ENCODE measurements around the gene TPST1. TPM values are rescaled to one million over a fixed set of nuclear protein-coding genes. Genes with fewer than 3 reads are reported as not detected.

TPST1 gene
- total RNA-seq, 4 donors from 2014 or later, result 1.4 to 3.7 (median 3.0) TPM

- Histone ChIP-seq H3K4me1 (peaks cover 2 to 6% of the 10 kb centered on the region in 2 donors), H3K4me3 (no peak overlapping the region), H3K36me3 (no peaks in the 10 kb centered on the region), H3K27me3 (no peaks in the 10 kb centered on the region), H3K9me3 (no peaks in the 10 kb centered on the region), H3K27ac (no peak overlapping the region)
- intact Hi-C loops (cut with DNase I; ENCODE audit: low total_unique reads) (no loop called here), in situ Hi-C loops (cut with MboI; ENCODE audit: low sequenced_read_pairs in 4 of 4) (no loop called here)
- no peak for TF ChIP-seq POLR2A (IDR thresholded peaks at IDR 0.05)
- no peak for TF ChIP-seq CTCF (IDR thresholded peaks at IDR 0.05 in 4 of 5, conservative IDR thresholded peaks at IDR 0.05 in 1 of 5)
- ATAC-seq, result no peak
- DNase-seq, result no peak
These were observed 148.4 kb downstream of the TPST1 start for GRCh38 chr7:66353547-66353946.

GRCh38 chr7:66355756-66356155 lies 150.6 kb downstream of the TPST1 start:
- no peaks in the 10 kb centered on the region for H3K4me1 ChIP-seq
- no peak for ATAC-seq
- H3K27ac ChIP-seq, result no peak overlapping the region
- DNase-seq, result no peak
- TF ChIP-seq CTCF (IDR thresholded peaks at IDR 0.05 in 4 of 5, conservative IDR thresholded peaks at IDR 0.05 in 1 of 5) (no peak), POLR2A (IDR thresholded peaks at IDR 0.05) (no peak)
- H3K9me3 ChIP-seq, result no peaks in the 10 kb centered on the region
- no peaks in the 10 kb centered on the region for H3K36me3 ChIP-seq
- intact Hi-C loops (cut with DNase I; ENCODE audit: low total_unique reads), result no loop called here
- no peak overlapping the region for H3K4me3 ChIP-seq
- in situ Hi-C loops (cut with MboI; ENCODE audit: low sequenced_read_pairs in 4 of 4), result no loop called here
- H3K27me3 ChIP-seq, result no peaks in the 10 kb centered on the region

GRCh38 chr7:66356277-66356721 lies 151.2 kb downstream of the TPST1 start:
- intact Hi-C loops (cut with DNase I; ENCODE audit: low total_unique reads), result no loop called here
- H3K27me3 ChIP-seq, result no peaks in the 10 kb centered on the region
- H3K4me3 ChIP-seq, result no peak overlapping the region
- H3K27ac ChIP-seq, result no peak overlapping the region
- ATAC-seq (no peak), DNase-seq (no peak)
- no peaks in the 10 kb centered on the region for H3K4me1 ChIP-seq
- H3K9me3 ChIP-seq, result no peaks in the 10 kb centered on the region
- TF ChIP-seq CTCF (IDR thresholded peaks at IDR 0.05 in 4 of 5, conservative IDR thresholded peaks at IDR 0.05 in 1 of 5) (no peak), POLR2A (IDR thresholded peaks at IDR 0.05) (no peak)
- in situ Hi-C loops (cut with MboI; ENCODE audit: low sequenced_read_pairs in 4 of 4), result no loop called here
- no peaks in the 10 kb centered on the region for H3K36me3 ChIP-seq

- Histone ChIP-seq H3K4me3 (no peak overlapping the region), H3K4me1 (no peaks in the 10 kb centered on the region), H3K27me3 (no peaks in the 10 kb centered on the region), H3K36me3 (no peaks in the 10 kb centered on the region), H3K27ac (no peak overlapping the region), H3K9me3 (no peaks in the 10 kb centered on the region)
- TF ChIP-seq CTCF (IDR thresholded peaks at IDR 0.05 in 4 of 5, conservative IDR thresholded peaks at IDR 0.05 in 1 of 5) (no peak), POLR2A (IDR thresholded peaks at IDR 0.05) (no peak)
- no peak for ATAC-seq
- intact Hi-C loops (cut with DNase I; ENCODE audit: low total_unique reads) (no loop called here), in situ Hi-C loops (cut with MboI; ENCODE audit: low sequenced_read_pairs in 4 of 4) (no loop called here)
- DNase-seq, result no peak
These were observed 152.0 kb downstream of the TPST1 start for GRCh38 chr7:66357087-66357486.

- no peaks in the 10 kb centered on the region for H3K4me1 ChIP-seq
- DNase-seq (no peak), ATAC-seq (peak in 1 of 2 donors; percentile 27)
These were observed 154.6 kb downstream of the TPST1 start for GRCh38 chr7:66359656-66360211.

More at GRCh38 chr7:66359656-66360211, 154.6 kb downstream of the TPST1 start:
- H3K4me3 ChIP-seq, result no peak overlapping the region
- H3K36me3 ChIP-seq, result no peaks in the 10 kb centered on the region
- in situ Hi-C loops (cut with MboI; ENCODE audit: low sequenced_read_pairs in 4 of 4) (no loop called here), intact Hi-C loops (cut with DNase I; ENCODE audit: low total_unique reads) (no loop called here)
- H3K9me3 ChIP-seq, result no peaks in the 10 kb centered on the region
- no peak overlapping the region for H3K27ac ChIP-seq
- no peaks in the 10 kb centered on the region for H3K27me3 ChIP-seq
- no peak for TF ChIP-seq CTCF (IDR thresholded peaks at IDR 0.05 in 4 of 5, conservative IDR thresholded peaks at IDR 0.05 in 1 of 5)
- no peak for TF ChIP-seq POLR2A (IDR thresholded peaks at IDR 0.05)
